Measurements from ENCODE around the gene TRPV3.

DNA sequence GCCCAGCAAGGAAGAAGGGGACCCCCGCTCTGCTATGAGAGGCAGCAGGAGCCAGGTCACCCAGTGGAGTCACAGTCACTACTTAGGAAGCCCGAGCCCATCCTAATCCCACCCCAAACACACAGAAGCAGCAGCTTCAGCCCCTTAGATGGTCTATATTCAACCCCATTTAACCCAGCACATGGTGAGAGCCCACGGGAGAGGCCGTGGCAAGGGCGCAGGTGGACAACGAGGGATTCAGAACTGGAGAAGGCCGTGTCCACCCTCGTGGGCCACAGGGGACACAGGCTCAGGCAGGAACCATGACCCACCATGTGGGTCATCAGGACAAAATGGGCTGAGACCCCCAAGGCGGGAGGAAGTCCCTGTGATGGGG lies 1.6 kb upstream of the TRPV3 start:
- TF ChIP-seq EZH2 (IDR thresholded peaks at IDR 0.05) (no peak), EZH2phosphoT487 (IDR thresholded peaks at IDR 0.05) (no peak)
- TF ChIP-seq, protein P1, sequence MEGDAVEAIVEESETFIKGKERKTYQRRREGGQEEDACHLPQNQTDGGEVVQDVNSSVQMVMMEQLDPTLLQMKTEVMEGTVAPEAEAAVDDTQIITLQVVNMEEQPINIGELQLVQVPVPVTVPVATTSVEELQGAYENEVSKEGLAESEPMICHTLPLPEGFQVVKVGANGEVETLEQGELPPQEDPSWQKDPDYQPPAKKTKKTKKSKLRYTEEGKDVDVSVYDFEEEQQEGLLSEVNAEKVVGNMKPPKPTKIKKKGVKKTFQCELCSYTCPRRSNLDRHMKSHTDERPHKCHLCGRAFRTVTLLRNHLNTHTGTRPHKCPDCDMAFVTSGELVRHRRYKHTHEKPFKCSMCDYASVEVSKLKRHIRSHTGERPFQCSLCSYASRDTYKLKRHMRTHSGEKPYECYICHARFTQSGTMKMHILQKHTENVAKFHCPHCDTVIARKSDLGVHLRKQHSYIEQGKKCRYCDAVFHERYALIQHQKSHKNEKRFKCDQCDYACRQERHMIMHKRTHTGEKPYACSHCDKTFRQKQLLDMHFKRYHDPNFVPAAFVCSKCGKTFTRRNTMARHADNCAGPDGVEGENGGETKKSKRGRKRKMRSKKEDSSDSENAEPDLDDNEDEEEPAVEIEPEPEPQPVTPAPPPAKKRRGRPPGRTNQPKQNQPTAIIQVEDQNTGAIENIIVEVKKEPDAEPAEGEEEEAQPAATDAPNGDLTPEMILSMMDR (IDR thresholded peaks at IDR 0.05): no peak

Data from neural progenitor cell (in vitro differentiated cells).